Spinal cord (tissue), 10 donors: ENCODE data around the gene CUTA. TPM values are rescaled to one million over a fixed set of nuclear protein-coding genes. Genes with fewer than 3 reads are reported as not detected.
"Not testable (repeated sequence)": the region's sequence is repeated elsewhere in the genome, so short reads cannot be mapped to it uniquely, and the experiment has no call there.

ENCODE experiments used
- DNase-seq, 6 donors: peaks; one replicate each; pipeline versions ENCODE4 v3.0.0 to v3.0.0-alpha.2; 2013 to 2015; ENCODE audit warnings: low spot score in 6 of 6, low read depth in 4 of 6
- H3K27ac ChIP-seq: one replicate; pipeline ENCODE4 v1.5.1; 2013; ENCODE audit warnings: low read depth, low read length, control low read depth
- H3K27me3 ChIP-seq: one replicate; pipeline ENCODE4 v1.6.1; 2013; ENCODE audit warnings: low read length; ENCODE audit not compliant: control insufficient read depth, insufficient read depth
- H3K36me3 ChIP-seq: one replicate; pipeline ENCODE4 v1.6.1; 2013; ENCODE audit warnings: low read length; ENCODE audit not compliant: control insufficient read depth, insufficient read depth
- H3K4me1 ChIP-seq: one replicate; pipeline ENCODE4 v1.6.1; 2013; ENCODE audit warnings: low read length; ENCODE audit not compliant: control insufficient read depth, insufficient read depth
- H3K4me3 ChIP-seq: one replicate; pipeline ENCODE4 v1.5.1; 2013; ENCODE audit warnings: low read depth, low read length, control low read depth
- H3K9me3 ChIP-seq: one replicate; pipeline ENCODE4 v1.6.1; 2013; ENCODE audit warnings: low read length; ENCODE audit not compliant: control insufficient read depth, insufficient read depth
- WGBS: methylation state at CpG from one replicate; pipeline ENCODE4 v1.1.5; 2013; ENCODE audit warnings: missing lambda C conversion rate; ENCODE audit not compliant: insufficient coverage; 5-methylcytosine and 5-hydroxymethylcytosine counted together
- polyA plus RNA-seq, 2 donors: library from polyadenylated mRNA; unstranded; fragments of 120-200 nt; gene quantifications; one replicate each; pipeline ENCODE4 v1.2.1, GENCODE V29; 2013; ENCODE audit not compliant: insufficient read length in 2 of 2
- total RNA-seq, 2 donors: library from RNA; depleted of rRNA in 1 of 2; stranded (reverse); fragments of 120-200 nt in 1 of 2; fragments of >200 nt in 1 of 2; gene quantifications; one replicate each; pipeline versions ENCODE4 v1.2.3 to v1.2.4, GENCODE V29; 2013 to 2014
- donor health status: healthy.

The CUTA gene
- total and polyA plus RNA-seq, 4 donors, result 64.9 to 241 (median 206) TPM

DNA sequence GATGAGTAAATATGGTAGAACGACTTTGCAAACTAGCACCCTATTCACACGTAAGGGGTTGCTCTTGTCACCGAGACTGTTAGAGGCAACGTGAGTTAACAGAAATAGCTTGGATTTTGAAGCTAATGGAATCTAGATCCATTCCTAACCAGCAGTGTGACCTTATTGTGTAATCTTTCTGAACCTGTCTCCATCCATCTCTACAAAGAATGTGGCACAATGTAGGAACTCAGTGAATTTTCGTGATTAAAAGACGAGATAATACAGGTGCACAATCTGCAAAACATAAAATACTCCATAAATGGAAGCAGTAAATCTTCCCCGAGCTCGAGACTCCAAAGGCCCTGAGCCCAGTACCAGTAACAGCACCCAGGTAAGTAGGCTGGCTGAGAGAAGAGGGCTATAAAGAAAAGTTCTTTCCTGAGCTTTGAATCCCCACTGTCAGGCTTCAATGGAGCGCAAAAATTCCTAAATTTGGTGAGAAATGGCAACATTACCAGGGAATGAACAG lies 27.1 kb downstream of the CUTA start:
- no peak for DNase-seq
- H3K4me3 ChIP-seq, result peak overlapping the region; percentile 69

DNA sequence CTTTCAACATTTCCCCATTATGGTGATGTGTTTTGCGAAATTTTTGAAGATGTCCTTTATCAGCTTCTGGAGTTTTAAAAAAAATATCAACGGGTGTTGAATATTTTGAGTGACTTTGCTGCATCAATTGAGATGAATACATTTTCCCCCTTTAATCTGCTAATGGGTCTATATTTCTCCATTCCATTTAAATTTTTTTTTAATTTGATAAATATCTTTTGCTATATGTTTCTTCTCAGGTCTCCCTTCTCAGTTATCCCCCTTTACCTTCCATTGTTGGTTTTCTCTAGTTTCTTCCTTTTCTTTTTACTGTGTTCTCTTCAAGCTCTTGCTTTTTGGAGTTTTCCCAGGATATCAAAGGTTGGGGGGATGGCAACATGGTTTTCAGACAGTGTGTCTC lies 27.7 kb downstream of the CUTA start:
- no peaks in the 10 kb centered on the region for H3K9me3 ChIP-seq
- peaks cover 17% of the 10 kb centered on the region for H3K4me1 ChIP-seq
- no peak for DNase-seq
- no peaks in the 10 kb centered on the region for H3K36me3 ChIP-seq
- H3K27me3 ChIP-seq, result no peaks in the 10 kb centered on the region
- H3K4me3 ChIP-seq, result no peak overlapping the region
- WGBS, result no CpG with 5 or more reads among the region's 2 CpGs
- no peak overlapping the region for H3K27ac ChIP-seq

More for the DNA sequence above, 27.1 kb downstream of the CUTA start:
- H3K36me3 ChIP-seq, result no peaks in the 10 kb centered on the region
- peak overlapping the region; percentile 80 for H3K27ac ChIP-seq
- peaks cover 17% of the 10 kb centered on the region for H3K4me1 ChIP-seq
- 11% methylated on average over 1 of the region's 9 CpGs for WGBS
- no peaks in the 10 kb centered on the region for H3K9me3 ChIP-seq
- no peaks in the 10 kb centered on the region for H3K27me3 ChIP-seq

DNA sequence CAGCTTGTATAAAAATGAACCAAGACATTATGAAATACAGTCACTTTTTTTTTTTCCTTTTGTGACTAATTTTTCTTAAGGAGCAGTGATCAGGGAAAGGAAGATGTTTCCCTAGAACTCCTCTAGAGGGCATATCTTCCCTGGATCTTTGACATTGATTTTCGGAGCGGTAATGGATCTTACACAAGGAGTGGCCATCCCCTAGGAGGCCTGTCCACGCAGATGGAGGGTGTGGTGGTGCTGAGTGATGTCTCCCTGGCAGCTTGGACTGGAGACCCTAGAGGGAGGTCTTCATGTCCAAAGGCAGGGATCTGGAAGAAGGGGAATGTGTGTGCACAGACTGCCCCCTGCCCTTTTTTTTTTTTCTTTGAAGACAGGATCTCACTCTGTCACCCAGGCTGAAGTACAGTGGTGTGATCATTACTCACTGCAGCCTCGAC lies 33.3 kb downstream of the CUTA start:
- H3K9me3 ChIP-seq, result no peaks in the 10 kb centered on the region
- DNase-seq, result peak in 2 of 6 donors; percentile 26 to 42
- no peaks in the 10 kb centered on the region for H3K4me1 ChIP-seq
- no peaks in the 10 kb centered on the region for H3K36me3 ChIP-seq
- 13% methylated on average over 3 of the region's 4 CpGs for WGBS
- H3K27me3 ChIP-seq, result no peaks in the 10 kb centered on the region
- H3K27ac ChIP-seq, result no peak overlapping the region
- H3K4me3 ChIP-seq, result no peak overlapping the region

DNA sequence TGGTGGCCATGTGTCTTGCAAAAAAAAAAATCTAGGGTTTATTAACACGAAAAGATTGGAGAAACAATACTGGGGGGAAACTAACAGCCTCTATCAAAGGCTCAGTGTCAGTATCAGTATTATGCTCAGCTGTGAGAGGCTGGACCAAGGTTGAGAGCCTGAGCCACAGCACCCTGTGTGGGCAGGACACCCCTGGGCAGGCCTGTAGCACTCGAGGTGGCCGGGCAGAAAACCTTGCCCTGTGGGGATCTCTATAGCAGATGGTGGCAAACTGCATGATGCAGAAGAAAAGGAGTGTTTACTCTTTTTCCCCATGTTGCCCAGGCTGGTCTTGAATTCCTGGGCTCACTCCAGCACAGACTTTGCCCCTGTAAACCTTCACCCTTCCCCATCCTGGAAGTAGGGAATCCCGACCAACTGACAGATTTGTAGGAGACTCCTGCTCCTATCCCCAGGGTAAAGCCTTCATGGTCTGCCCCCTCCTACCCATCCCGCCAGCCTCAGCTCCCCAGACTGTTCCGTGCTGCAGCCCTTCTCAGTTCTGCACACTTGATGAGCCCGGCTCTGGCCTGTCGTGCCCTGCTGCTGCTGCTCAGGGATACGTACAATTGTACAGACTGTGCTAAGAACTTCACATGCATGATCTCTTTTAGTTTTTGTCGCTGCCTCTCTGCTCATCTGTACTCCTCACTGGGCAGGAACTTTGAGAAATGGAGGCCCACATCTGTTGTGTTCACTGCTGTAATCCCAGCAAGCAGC lies 34.3 kb downstream of the CUTA start:
- H3K27ac ChIP-seq, result no peak overlapping the region
- 76% methylated on average over 8 of the region's 10 CpGs for WGBS

DNA sequence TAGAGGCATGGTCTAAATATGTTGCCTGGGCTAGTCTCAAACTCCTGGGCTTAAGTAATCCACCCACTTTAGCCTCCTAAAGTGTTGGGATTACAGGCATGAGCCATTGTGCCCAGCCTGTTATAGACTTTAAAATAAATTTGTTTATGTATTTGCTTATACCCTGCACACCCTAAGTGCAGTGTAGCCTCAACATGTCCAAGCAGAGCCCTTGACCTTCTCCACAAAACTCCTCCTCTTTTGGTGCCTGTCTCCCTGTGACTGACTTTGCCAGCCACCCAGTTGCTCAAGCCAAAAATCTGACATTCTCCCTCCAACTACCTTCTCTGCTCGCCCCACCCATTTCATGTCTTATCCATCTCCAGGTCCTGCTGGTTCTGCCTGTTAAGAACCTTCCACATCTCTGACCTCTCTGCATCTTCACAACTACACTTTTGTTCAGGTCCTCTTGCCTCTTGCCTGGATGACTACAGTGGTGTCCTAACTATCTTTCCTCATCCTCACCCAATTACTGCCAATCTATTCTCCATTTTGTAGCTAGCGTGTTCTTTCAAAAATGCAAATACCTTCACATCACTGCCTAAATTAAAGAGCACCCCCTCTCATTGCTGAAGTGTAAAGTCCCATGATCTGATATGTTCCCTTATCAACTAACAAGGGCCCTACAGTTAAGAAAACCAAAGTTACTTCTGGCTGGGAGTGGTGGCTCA lies 37.5 kb downstream of the CUTA start:
- H3K27ac ChIP-seq, result no peak overlapping the region
- WGBS, result 95% methylated on average over 2 of the region's 2 CpGs
- H3K27me3 ChIP-seq, result no peaks in the 10 kb centered on the region
- no peaks in the 10 kb centered on the region for H3K36me3 ChIP-seq
- no peaks in the 10 kb centered on the region for H3K9me3 ChIP-seq
- H3K4me3 ChIP-seq, result no peak overlapping the region
- DNase-seq, result no peak
- no peaks in the 10 kb centered on the region for H3K4me1 ChIP-seq

More for the DNA sequence above, 34.3 kb downstream of the CUTA start:
- DNase-seq, result no peak
- H3K4me3 ChIP-seq, result no peak overlapping the region
- no peaks in the 10 kb centered on the region for H3K4me1 ChIP-seq
- no peaks in the 10 kb centered on the region for H3K9me3 ChIP-seq
- no peaks in the 10 kb centered on the region for H3K36me3 ChIP-seq
- H3K27me3 ChIP-seq, result no peaks in the 10 kb centered on the region

DNA sequence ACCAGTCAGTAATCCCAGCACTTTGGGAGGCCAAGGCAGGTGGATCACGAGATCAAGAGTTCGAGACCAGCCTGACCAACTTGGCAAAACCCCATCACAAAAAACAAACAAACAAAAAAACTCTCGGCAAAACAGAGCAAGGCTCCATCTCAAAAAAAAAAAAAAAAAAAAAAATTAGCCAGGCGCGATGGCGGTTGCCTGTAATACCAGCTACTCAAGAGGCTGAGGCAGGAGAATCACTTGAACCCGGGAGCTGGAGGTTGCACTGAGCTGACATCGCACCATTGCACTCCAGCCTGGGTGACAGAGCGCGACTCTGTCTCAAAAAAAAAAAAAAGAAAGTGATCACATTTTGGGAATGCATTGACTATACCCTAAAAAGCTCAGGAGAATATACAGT lies 38.7 kb downstream of the CUTA start:
- H3K36me3 ChIP-seq, H3K27me3 ChIP-seq, H3K9me3 ChIP-seq, H3K4me3 ChIP-seq, H3K27ac ChIP-seq, DNase-seq, H3K4me1 ChIP-seq: not testable (repeated sequence)
- WGBS, result 100% methylated on average over 5 of the region's 10 CpGs

DNA sequence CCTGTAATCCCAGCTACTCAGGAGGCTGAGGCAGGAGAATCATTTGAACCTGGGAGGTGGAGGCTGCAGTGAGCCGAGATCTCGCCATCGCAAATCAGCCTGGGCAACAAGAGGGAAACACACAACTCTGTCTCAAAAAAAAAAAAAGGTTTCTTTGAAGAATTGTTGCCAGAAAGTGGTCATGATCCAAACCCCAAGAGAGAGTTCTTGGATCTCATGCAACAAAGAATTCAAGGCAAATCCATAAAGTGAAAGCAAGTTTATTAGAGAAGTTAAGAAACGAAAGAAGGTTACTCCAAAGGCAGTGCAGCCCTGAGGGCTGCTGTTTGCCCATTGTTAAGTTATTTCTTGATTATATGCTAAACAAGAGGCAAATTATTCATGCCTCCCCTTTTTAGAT lies 40.7 kb downstream of the CUTA start:
- no peak overlapping the region for H3K4me3 ChIP-seq
- 100% methylated on average over 1 of the region's 4 CpGs for WGBS
- no peaks in the 10 kb centered on the region for H3K36me3 ChIP-seq
- DNase-seq, result no peak
- no peaks in the 10 kb centered on the region for H3K9me3 ChIP-seq
- H3K4me1 ChIP-seq, result no peaks in the 10 kb centered on the region
- no peaks in the 10 kb centered on the region for H3K27me3 ChIP-seq
- no peak overlapping the region for H3K27ac ChIP-seq

DNA sequence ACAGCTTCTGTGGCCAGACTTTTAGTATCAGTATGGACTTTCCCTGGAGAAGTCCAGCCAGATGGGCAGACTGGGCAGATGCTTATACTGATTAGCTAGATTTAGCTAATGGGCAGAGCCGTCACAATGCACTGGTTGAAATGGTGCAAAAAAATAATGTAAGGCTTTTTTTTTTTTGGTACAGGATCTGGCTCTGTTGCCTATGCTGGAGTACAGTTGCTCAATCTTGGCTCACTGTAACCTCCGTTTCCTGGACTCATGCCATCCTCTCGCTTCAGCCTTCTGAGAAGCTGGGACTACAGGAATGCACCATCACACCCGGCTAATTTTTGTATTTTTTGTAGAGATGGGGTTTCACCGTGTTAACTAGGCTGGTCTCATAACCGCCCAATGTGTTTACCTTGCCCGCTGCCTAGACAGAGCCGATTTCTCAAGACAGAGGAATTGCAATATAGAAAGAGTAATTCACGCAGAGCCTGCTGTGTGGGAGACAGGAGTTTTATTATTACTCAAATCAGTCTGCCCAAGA lies 42.7 kb downstream of the CUTA start:
- 37% methylated on average over 4 of the region's 9 CpGs for WGBS
- Histone ChIP-seq H3K9me3 (no peaks in the 10 kb centered on the region), H3K4me1 (no peaks in the 10 kb centered on the region), H3K36me3 (no peaks in the 10 kb centered on the region), H3K27ac (no peak overlapping the region), H3K27me3 (no peaks in the 10 kb centered on the region), H3K4me3 (no peak overlapping the region)
- DNase-seq, result peak in 5 of 6 donors; percentile 29 to 91 (median 43)

DNA sequence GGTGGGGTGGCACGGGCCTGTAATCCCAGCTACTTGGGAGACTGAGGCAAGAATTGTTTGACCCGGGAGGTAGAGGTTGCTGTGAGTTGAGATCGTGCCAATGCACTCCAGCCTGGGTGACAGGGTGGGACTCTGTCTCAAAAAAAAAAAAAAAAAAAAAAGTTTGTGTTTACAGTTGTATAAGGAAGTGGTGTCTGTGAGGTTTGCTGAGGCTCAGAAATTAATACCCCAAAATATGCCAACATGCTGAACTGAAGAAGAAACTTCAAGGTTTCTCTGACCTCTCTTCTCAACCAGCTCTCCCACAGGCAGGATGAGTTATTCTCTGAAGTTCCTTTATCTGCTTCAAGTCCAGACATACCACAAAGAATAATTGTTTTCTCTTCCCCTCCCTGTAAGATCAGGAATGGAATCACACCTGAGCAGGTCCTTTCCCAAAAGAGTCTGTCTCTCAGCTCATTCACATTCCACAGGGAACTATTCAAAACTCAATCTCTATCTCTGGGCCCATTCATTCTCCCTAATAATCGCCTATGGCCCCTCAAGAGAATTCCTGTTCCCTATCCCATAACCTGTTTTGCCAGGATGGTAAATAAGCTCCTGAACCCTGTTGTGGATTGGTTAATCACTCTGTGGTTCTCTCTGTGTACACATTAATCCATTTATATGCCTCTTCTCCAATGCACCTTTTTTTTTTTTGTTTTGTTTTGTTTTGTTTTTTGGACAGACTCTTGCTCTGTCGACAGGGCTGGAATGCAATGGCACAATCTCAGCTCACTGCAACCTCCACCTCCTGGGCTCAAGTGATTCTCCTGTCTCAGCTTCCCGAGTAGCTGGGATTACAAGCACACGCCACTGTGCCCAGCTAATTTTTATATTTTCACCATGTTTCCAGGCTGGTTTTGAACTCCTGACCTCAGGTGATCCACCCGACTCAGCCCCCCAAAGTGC lies 43.7 kb downstream of the CUTA start:
- H3K9me3 ChIP-seq, result no peaks in the 10 kb centered on the region
- H3K27me3 ChIP-seq, result no peaks in the 10 kb centered on the region
- no peaks in the 10 kb centered on the region for H3K36me3 ChIP-seq
- H3K27ac ChIP-seq, result no peak overlapping the region
- H3K4me1 ChIP-seq, result no peaks in the 10 kb centered on the region
- DNase-seq, result peak in 1 of 6 donors; percentile 53
- WGBS, result 68% methylated on average over 4 of the region's 8 CpGs
- H3K4me3 ChIP-seq, result no peak overlapping the region
